H9 (cell line): Measurements from ENCODE around the gene DNAJB2. TPM values are rescaled to one million over a fixed set of nuclear protein-coding genes. Genes with fewer than 3 reads are reported as not detected.

Source experiments
- DNase-seq: peaks from one replicate; pipeline ENCODE4 v3.0.0-alpha.2; 2017
- H2AFZ ChIP-seq: one replicate; pipeline ENCODE4 v1.6.1; 2013; ENCODE audit warnings: mild to moderate bottlenecking, low read length, control low read depth, moderate library complexity
- H2AK5ac ChIP-seq: 2 replicates; pipeline ENCODE4 v1.6.1; 2013; ENCODE audit warnings: low read length, control low read depth, mixed read lengths; ENCODE audit not compliant: insufficient read length
- H2BK120ac ChIP-seq: one replicate; pipeline ENCODE4 v1.6.1; 2013; ENCODE audit warnings: low read depth, mild to moderate bottlenecking, low read length, control low read depth, inconsistent platforms; ENCODE audit not compliant: poor library complexity, severe bottlenecking
- H2BK12ac ChIP-seq: 2 replicates; pipeline ENCODE4 v1.6.1; 2013; ENCODE audit warnings: low read length, control low read depth, mixed read lengths, low read depth; ENCODE audit not compliant: insufficient read length
- H2BK15ac ChIP-seq: 2 replicates; pipeline ENCODE4 v1.6.1; 2013; ENCODE audit warnings: low read depth, low read length, control low read depth
- H2BK20ac ChIP-seq: one replicate; pipeline ENCODE4 v1.6.1; 2013; ENCODE audit warnings: low read depth, mild to moderate bottlenecking, low read length, control low read depth, inconsistent platforms; ENCODE audit not compliant: poor library complexity, severe bottlenecking
- H2BK5ac ChIP-seq: 2 replicates; pipeline ENCODE4 v1.6.1; 2013; ENCODE audit warnings: low read length, control low read depth, mixed read lengths; ENCODE audit not compliant: insufficient read length
- H3K14ac ChIP-seq: 2 replicates; pipeline ENCODE4 v1.6.1; 2013; ENCODE audit warnings: low read length, control low read depth; ENCODE audit not compliant: insufficient read depth
- H3K18ac ChIP-seq: 2 replicates; pipeline ENCODE4 v1.6.1; 2013; ENCODE audit warnings: low read depth, mild to moderate bottlenecking, mixed read lengths, low read length, control low read depth; ENCODE audit not compliant: insufficient read length
- H3K23ac ChIP-seq: 2 replicates; pipeline ENCODE4 v1.6.1; 2013; ENCODE audit warnings: low read length, control low read depth, mixed read lengths, low read depth; ENCODE audit not compliant: insufficient read length
- H3K23me2 ChIP-seq: 2 replicates; pipeline ENCODE4 v1.6.1; 2013; ENCODE audit warnings: low read depth, mild to moderate bottlenecking, mixed read lengths, low read length, control low read depth; ENCODE audit not compliant: insufficient read length, poor library complexity, severe bottlenecking
- H3K27ac ChIP-seq: 2 replicates; pipeline ENCODE4 v1.5.1; 2013; ENCODE audit warnings: low read length, control low read depth, mixed read lengths, low read depth; ENCODE audit not compliant: insufficient read length
- H3K27me3 ChIP-seq: 2 replicates; pipeline ENCODE4 v1.6.1; 2013; ENCODE audit warnings: low read length, control low read depth, inconsistent platforms; ENCODE audit not compliant: insufficient read depth
- H3K4ac ChIP-seq: 2 replicates; pipeline ENCODE4 v1.6.1; 2013; ENCODE audit warnings: low read depth, mild to moderate bottlenecking, control low read depth, inconsistent platforms, low read length, moderate library complexity
- H3K4me1 ChIP-seq: 2 replicates; pipeline ENCODE4 v1.6.1; 2013; ENCODE audit warnings: low read length, control low read depth, inconsistent platforms; ENCODE audit not compliant: insufficient read depth
- H3K4me2 ChIP-seq: 2 replicates; pipeline ENCODE4 v1.6.1; 2013; ENCODE audit warnings: low read length, control low read depth, mixed read lengths; ENCODE audit not compliant: insufficient read length, insufficient read depth
- H3K56ac ChIP-seq: 2 replicates; pipeline ENCODE4 v1.6.1; 2013; ENCODE audit warnings: low read depth, mild to moderate bottlenecking, mixed read lengths, low read length, control low read depth; ENCODE audit not compliant: insufficient read length
- H3K79me1 ChIP-seq: 2 replicates; pipeline ENCODE4 v1.6.1; 2013; ENCODE audit warnings: low read depth, mild to moderate bottlenecking, moderate library complexity, low read length, control low read depth, inconsistent platforms; ENCODE audit not compliant: insufficient read depth, poor library complexity, severe bottlenecking
- H3K79me2 ChIP-seq: 2 replicates; pipeline ENCODE4 v1.6.1; 2013; ENCODE audit warnings: low read length, control low read depth, inconsistent platforms; ENCODE audit not compliant: insufficient read depth
- H3K9ac ChIP-seq: 2 replicates; pipeline ENCODE4 v1.6.1; 2013; ENCODE audit warnings: low read length, control low read depth, mixed read lengths; ENCODE audit not compliant: insufficient read length; ENCODE audit errors: extremely low read depth
- H3K9me3 ChIP-seq: one replicate; pipeline ENCODE4 v1.6.1; 2013; ENCODE audit warnings: low read depth, low read length, inconsistent platforms; ENCODE audit not compliant: control insufficient read depth
- H3T11ph ChIP-seq: one replicate; pipeline ENCODE4 v1.6.1; 2013; ENCODE audit warnings: mild to moderate bottlenecking, low read length, control low read depth, inconsistent platforms
- H4K20me1 ChIP-seq: one replicate; pipeline ENCODE4 v1.6.1; 2013; ENCODE audit not compliant: control insufficient read depth, insufficient read length, insufficient read depth
- H4K5ac ChIP-seq: 2 replicates; pipeline ENCODE4 v1.6.1; 2013; ENCODE audit warnings: low read depth, mild to moderate bottlenecking, mixed read lengths, low read length, control low read depth; ENCODE audit not compliant: insufficient read length
- H4K8ac ChIP-seq: replicated peaks from 2 replicates; pipeline ENCODE4 v1.6.1; 2013; ENCODE audit warnings: low read length, control low read depth, mixed read lengths, low read depth; ENCODE audit not compliant: insufficient read length
- H4K91ac ChIP-seq: 2 replicates; pipeline ENCODE4 v1.6.1; 2013; ENCODE audit warnings: low read depth, mild to moderate bottlenecking, moderate library complexity, mixed read lengths, low read length, control low read depth; ENCODE audit not compliant: insufficient read length
- H3K27ac Mint-ChIP-seq, 3 experiments: 2 replicates in 2 of 3; 3 replicates in 1 of 3; pipeline ENCODE4 v1.8.0; 2020 to 2021; ENCODE audit warnings: mixed read lengths in 3 of 3, mild to moderate bottlenecking in 1 of 3, moderate library complexity in 1 of 3
- H3K27me3 Mint-ChIP-seq: 2 replicates; pipeline ENCODE4 v1.8.0; 2021; ENCODE audit warnings: low read depth, mild to moderate bottlenecking, moderate library complexity, mixed read lengths
- H3K36me3 Mint-ChIP-seq, 3 experiments: 2 replicates in 2 of 3; 3 replicates in 1 of 3; pipeline ENCODE4 v1.8.0; 2020 to 2021; ENCODE audit warnings: low read depth in 3 of 3, mixed read lengths in 3 of 3; ENCODE audit not compliant: insufficient read depth in 1 of 3
- H3K4me1 Mint-ChIP-seq, 2 experiments: 2 replicates each; pipeline ENCODE4 v1.8.0; 2020; ENCODE audit warnings: mixed read lengths in 2 of 2
- H3K4me3 Mint-ChIP-seq, 2 experiments: 2 replicates in 1 of 2; 3 replicates in 1 of 2; pipeline ENCODE4 v1.8.0; 2020 to 2021; ENCODE audit warnings: mild to moderate bottlenecking in 2 of 2, mixed read lengths in 2 of 2, moderate library complexity in 1 of 2
- H3K9me3 Mint-ChIP-seq, 2 experiments: 2 replicates in 1 of 2; 3 replicates in 1 of 2; pipeline ENCODE4 v1.8.0; 2020; ENCODE audit warnings: mild to moderate bottlenecking in 2 of 2, mixed read lengths in 2 of 2, moderate library complexity in 1 of 2
- CTCF ChIP-seq: fragments of 200-600 bp; sonication (generic); conservative IDR thresholded peaks from 3 replicates; pipeline ENCODE4 v1.8.0; 2021; ENCODE audit warnings: antibody characterized with exemption, mild to moderate bottlenecking
- WGBS: extraction: QIAGEN DNeasy Blood & Tissue Kit; methylation state at CpG from one replicate; pipeline ENCODE4 v1.1.7; 2013; ENCODE audit warnings: missing lambda C conversion rate, low lambda C conversion rate, mixed read lengths; ENCODE audit not compliant: insufficient read length; ENCODE audit errors: extremely low coverage; 5-methylcytosine and 5-hydroxymethylcytosine counted together
- total RNA-seq: library from RNA; stranded (reverse); gene quantifications from 2 replicates; pipeline ENCODE4 v1.2.1, GENCODE V29; 2021

The DNAJB2 gene
- total RNA-seq, 1 experiment from 2014 or later = 34.1 TPM

- Histone ChIP-seq H3K14ac (no peak overlapping the region), H3K4me1 (no peaks in the 10 kb centered on the region), H3K79me2 (no peaks in the 10 kb centered on the region), H2AFZ (no peak overlapping the region), H3K56ac (no peak overlapping the region), H2BK120ac (no peak overlapping the region), H2BK5ac (no peak overlapping the region), H2BK20ac (no peak overlapping the region), H4K5ac (no peak overlapping the region), H2BK12ac (no peak overlapping the region), H3K27ac (no peak overlapping the region), H3K79me1 (no peaks in the 10 kb centered on the region), H4K91ac (no peak overlapping the region), H4K8ac (no peak overlapping the region), H3K9me3 (no peaks in the 10 kb centered on the region), H2BK15ac (no peak overlapping the region), H2AK5ac (no peak overlapping the region), H3T11ph (no peak overlapping the region), H4K20me1 (no peaks in the 10 kb centered on the region), H3K18ac (no peak overlapping the region), H3K4ac (no peak overlapping the region), H3K23me2 (peaks cover 3% of the 10 kb centered on the region), H3K4me2 (no peak overlapping the region), H3K9ac (no peak overlapping the region), H3K27me3 (peaks cover 3% of the 10 kb centered on the region; the same call in 1 of the 2 replicates), H3K23ac (no peak overlapping the region)
- peaks cover 60% of the 10 kb centered on the region for H3K27me3 Mint-ChIP-seq
- H3K9me3 Mint-ChIP-seq = no peaks in the 10 kb centered on the region
- H3K36me3 Mint-ChIP-seq = no peaks in the 10 kb centered on the region
- no peak overlapping the region for H3K27ac Mint-ChIP-seq
- no peak for DNase-seq
- H3K4me1 Mint-ChIP-seq = peaks cover 1 to 2% of the 10 kb centered on the region in 2 experiments; a peak in 1 of 4 replicates
- TF ChIP-seq CTCF = no peak
- no peak overlapping the region for H3K4me3 Mint-ChIP-seq
- WGBS = no CpG with 5 or more reads among the region's 5 CpGs
Observed at GRCh38 chr2:219261024-219261855, 17.9 kb upstream of the DNAJB2 start.
